Measurements from ENCODE around the gene MAP6. TPM values are rescaled to one million over a fixed set of nuclear protein-coding genes. Genes with fewer than 3 reads are reported as not detected.
A peak's percentile ranks its signal among the peaks of the same experiment; 100 is the strongest.

MAP6 gene
- total and polyA plus RNA-seq, 9 of the 15 experiments (the other 6 are each of a cell fraction or from before 2014, with no cell fraction given): not detected

GRCh38 chr11:75589933-75590332 lies 78.9 kb downstream of the MAP6 start:
- intact Hi-C loops (cut with micrococcal nuclease) (loop anchor here (5.0 kb wide), 1 partner anchor 43 kb away; no protein-coding TSS in a partner anchor), in situ Hi-C loops (cut with MboI) (no loop called here)
- CTCF ChIA-PET (ENCODE audit: low intra/inter-chr PET ratio): no interaction called here
- Histone ChIP-seq H3K9me1 (ENCODE audit: control insufficient read depth, insufficient read depth, low read length) (no peaks in the 10 kb centered on the region), H3K9me3 (replicated peaks; ENCODE audit: control insufficient read depth, insufficient read depth, low read depth, low read length) (no peaks in the 10 kb centered on the region), H3K4me3 (no peak overlapping the region), H3K4me2 (ENCODE audit: insufficient read depth, low read length) (peak overlapping the region; percentile 56), H3K27ac (ENCODE audit: extremely low read depth, low read depth, low read length) (peak overlapping the region; percentile 79), H3K36me3 (ENCODE audit: control insufficient read depth, insufficient read depth, low read length) (no peaks in the 10 kb centered on the region), H3K27me3 (ENCODE audit: control insufficient read depth in 2 of 2, insufficient read depth in 2 of 2, low read length in 2 of 2) (no peaks in the 10 kb centered on the region), H2AFZ (ENCODE audit: low read depth, low read length) (peak overlapping the region; percentile 84), H4K20me1 (replicated peaks; ENCODE audit: control insufficient read depth, insufficient read depth, low read length) (no peaks in the 10 kb centered on the region), H3K79me2 (ENCODE audit: control insufficient read depth, insufficient read depth, low read length) (no peaks in the 10 kb centered on the region), H3K4me1 (replicated peaks in 1 of 2; ENCODE audit: control insufficient read depth in 2 of 2, insufficient read depth in 2 of 2, low read length in 2 of 2) (peaks cover 42 to 46% of the 10 kb centered on the region in 2 experiments; a peak in 4 of 5 replicates), H3K9ac (ENCODE audit: insufficient read depth in 1 of 2, low read depth in 2 of 2, low read length in 2 of 2) (peak overlapping the region; percentile 57 to 66; a peak in 3 of 4 replicates)
- DNase-seq (ENCODE audit: extremely low read depth in 1 of 4, low spot score in 3 of 4) (peak; percentile 95 to 96 (median 95)), FAIRE-seq (peak; percentile 99), ATAC-seq (peak; percentile 95)
- POLR2A ChIA-PET: interaction anchor here (0.6 to 1.5 kb wide), 12 partner anchors 10 to 133 kb away, joined by 3 to 8 read pairs (median 4); partner anchors contain the start of gene SERPINH1
- no TSS peak for BruUV-seq (replicated peaks)
- WGBS (ENCODE audit: insufficient coverage, low coverage, missing lambda C conversion rate): 0% methylated on average over 2 of the region's 2 CpGs
- TF ChIP-seq CEBPG (CRISPR knock-in tag; IDR thresholded peaks at IDR 0.05) (no peak), CEBPG (tag; conservative IDR thresholded peaks at IDR 0.05 in 1 of 2, IDR thresholded peaks at IDR 0.05 in 1 of 2) (no peak), ZNF280A (IDR thresholded peaks at IDR 0.05; ENCODE audit: low read depth, partially characterized antibody) (no peak), CHD4 (IDR thresholded peaks at IDR 0.05; ENCODE audit: insufficient read depth, insufficient replicate concordance, low read depth, low read length, poor library complexity, severe bottlenecking) (no peak), ZNF780A (CRISPR knock-in tag; IDR thresholded peaks at IDR 0.05) (no peak), TARDBP (IDR thresholded peaks at IDR 0.05) (peak; percentile 85; the same call in 1 of the 2 replicates), MED1 (CRISPR knock-in tag; IDR thresholded peaks at IDR 0.05; ENCODE audit: borderline replicate concordance) (no peak), HINFP (tag; conservative IDR thresholded peaks at IDR 0.05; ENCODE audit: low read depth) (no peak), PHB (CRISPR knock-in tag; IDR thresholded peaks at IDR 0.05) (no peak), MTA2 (IDR thresholded peaks at IDR 0.05; ENCODE audit: low read depth) (peak; percentile 97), ZSCAN29 (IDR thresholded peaks at IDR 0.05) (peak; percentile 81), BCLAF1 (IDR thresholded peaks at IDR 0.05; ENCODE audit: borderline replicate concordance in 1 of 2, control insufficient read depth in 1 of 2, low read depth in 2 of 2, low read length in 1 of 2) (no peak), XRCC5 (IDR thresholded peaks at IDR 0.05; ENCODE audit: low read depth, low read length) (0 out of 2 replicates have a peak, but pooled peaks have one; percentile 69), ZNF124 (CRISPR knock-in tag; IDR thresholded peaks at IDR 0.05) (no peak), ZNF280B (CRISPR knock-in tag; IDR thresholded peaks at IDR 0.05) (no peak)

All from K562 (cell line).